Measurements from ENCODE around the gene LCE1B.

- TF ChIP-seq POLR2A (IDR thresholded peaks at IDR 0.05) = no peak
- no peak for TF ChIP-seq CTCF (IDR thresholded peaks at IDR 0.05)
Measured at GRCh38 chr1:152861374-152861773, 49.6 kb downstream of the LCE1B start.
